Right lobe of liver (tissue), 4 donors: ENCODE results near the gene COL5A1.

Source experiments
- CTCF ChIP-seq, 4 donors: fragments of 200-600 bp in 3 of 4; fragments of 450-650 bp in 1 of 4; IDR thresholded peaks; one replicate each; pipeline versions ENCODE4 v1.5.1 to v1.8.0; 2016 to 2022; ENCODE audit warnings: antibody characterized with exemption in 4 of 4, mild to moderate bottlenecking in 2 of 4
- POLR2A ChIP-seq: fragments of 450-650 bp; IDR thresholded peaks from one replicate; pipeline ENCODE4 v1.6.1; 2017; ENCODE audit warnings: antibody characterized with exemption, mild to moderate bottlenecking
- donor health status: DM: no; HTN: no; CAD: no.
- donor health status: DM: no; HTN: no; CAD: no.
- donor health status: DM: no; HTN: yes; CAD: no.

- TF ChIP-seq CTCF (IDR thresholded peaks at IDR 0.05) (peak in 1 of 4 donors; percentile 5), POLR2A (peak; percentile 53)
Observed at GRCh38 chr9:134641173-134641989, at the start of gene COL5A1.
